ENCODE measurements around the gene C5orf22. TPM values are rescaled to one million over a fixed set of nuclear protein-coding genes. Genes with fewer than 3 reads are reported as not detected.

Gene C5orf22
- total and polyA plus RNA-seq, 2 of the 4 experiments (the other 2 are of a cell fraction) = 11.2 to 19.9 TPM

GRCh38 chr5:31581498-31582099 lies 49.5 kb downstream of the C5orf22 start:
- ATAC-seq (ENCODE audit: low read depth) (no peak), DNase-seq (peak; percentile 52)
- Histone ChIP-seq H2AK9ac (replicated peaks; ENCODE audit: low read depth, low read length, poor library complexity) (no peak overlapping the region), H3K4ac (ENCODE audit: low read depth, low read length) (no peak overlapping the region), H4K5ac (ENCODE audit: low read depth, low read length) (no peak overlapping the region), H4K8ac (ENCODE audit: low read depth in 2 of 2, low read length in 2 of 2) (no peak overlapping the region), H3K4me2 (ENCODE audit: low read depth, low read length) (no peak overlapping the region), H4K91ac (ENCODE audit: insufficient read depth, low read depth, low read length) (no peak overlapping the region), H2AK5ac (ENCODE audit: low read depth, low read length) (no peak overlapping the region), H3K9me1 (ENCODE audit: insufficient read depth, low read length) (no peaks in the 10 kb centered on the region), H3K27me3 (ENCODE audit: control insufficient read depth, insufficient read depth, low read length) (peaks cover 5% of the 10 kb centered on the region), H3K56ac (ENCODE audit: extremely low read depth, insufficient read depth, low read length) (no peak overlapping the region), H3K9me3 (ENCODE audit: control insufficient read depth, insufficient read depth, low read length) (no peaks in the 10 kb centered on the region; the same call in 1 of the 2 replicates), H3K27ac (ENCODE audit: insufficient read depth, low read length) (no peak overlapping the region), H2BK15ac (ENCODE audit: low read depth, low read length) (no peak overlapping the region), H3K14ac (replicated peaks; ENCODE audit: low read depth, low read length) (no peak overlapping the region), H2BK5ac (ENCODE audit: low read depth, low read length, poor library complexity, severe bottlenecking) (no peak overlapping the region), H4K20me1 (ENCODE audit: insufficient read depth, low read length) (no peaks in the 10 kb centered on the region), H3K18ac (ENCODE audit: low read depth, low read length) (no peak overlapping the region), H2AFZ (replicated peaks; ENCODE audit: low read length, poor library complexity) (no peak overlapping the region), H2BK20ac (ENCODE audit: low read depth, low read length) (no peak overlapping the region), H3K9ac (ENCODE audit: low read depth, low read length) (no peak overlapping the region), H3K4me3 (ENCODE audit: insufficient read depth, low read depth, low read length) (no peak overlapping the region), H3K4me1 (ENCODE audit: control insufficient read depth, insufficient read depth, low read length) (peaks cover 2% of the 10 kb centered on the region), H3K23ac (ENCODE audit: low read depth, low read length) (no peak overlapping the region), H3K36me3 (ENCODE audit: control insufficient read depth, insufficient read depth, low read length) (no peaks in the 10 kb centered on the region), H3K79me1 (ENCODE audit: low read depth in 1 of 2, low read length in 2 of 2) (no peaks in the 10 kb centered on the region), H2BK120ac (ENCODE audit: low read depth, low read length) (no peak overlapping the region)
- ChIA-PET CTCF (interaction anchor here (0.7 to 1.3 kb wide), 3 partner anchors 59 to 229 kb away, joined by 3 to 5 read pairs (median 3); no protein-coding TSS in a partner anchor), POLR2A (ENCODE audit: unreplicated experiment) (no interaction called here)
- intact Hi-C loops (cut with micrococcal nuclease) (loop anchor here (1.0 to 5.0 kb wide), 5 partner anchors 228 to 746 kb away; no protein-coding TSS in a partner anchor), in situ Hi-C loops (cut with MboI; ENCODE audit: low sequenced_read_pairs) (loop anchor here (5.0 to 10.0 kb wide), 2 partner anchors 223 to 496 kb away; no protein-coding TSS in a partner anchor), dilution Hi-C loops (cut with HindIII; ENCODE audit: low sequenced_read_pairs, unreplicated experiment) (no loop called here)
- TF ChIP-seq SMC3 (IDR thresholded peaks at IDR 0.05; ENCODE audit: low read depth, low read length) (peak; percentile 72), CEBPB (IDR thresholded peaks at IDR 0.05; ENCODE audit: low read depth, low read length) (peak; percentile 58), FOS (IDR thresholded peaks at IDR 0.05; ENCODE audit: low read depth, low read length) (no peak), MAZ (IDR thresholded peaks at IDR 0.05; ENCODE audit: borderline replicate concordance, low read depth, low read length) (no peak), NFE2L2 (IDR thresholded peaks at IDR 0.05; ENCODE audit: low read depth, low read length) (no peak), CTCF (conservative IDR thresholded peaks at IDR 0.05; ENCODE audit: low read depth, low read length) (peak; percentile 63), RAD21 (IDR thresholded peaks at IDR 0.05; ENCODE audit: low read length) (peak; percentile 69)
- BruUV-seq (replicated peaks) = no TSS peak
- no CpG with 5 or more reads among the region's 3 CpGs for WGBS, 2 experiments (ENCODE audit: extremely low coverage in 2 of 2, insufficient read length in 1 of 2)
